ENCODE measurements around the gene IGSF9B.

The IGSF9B gene

DNA sequence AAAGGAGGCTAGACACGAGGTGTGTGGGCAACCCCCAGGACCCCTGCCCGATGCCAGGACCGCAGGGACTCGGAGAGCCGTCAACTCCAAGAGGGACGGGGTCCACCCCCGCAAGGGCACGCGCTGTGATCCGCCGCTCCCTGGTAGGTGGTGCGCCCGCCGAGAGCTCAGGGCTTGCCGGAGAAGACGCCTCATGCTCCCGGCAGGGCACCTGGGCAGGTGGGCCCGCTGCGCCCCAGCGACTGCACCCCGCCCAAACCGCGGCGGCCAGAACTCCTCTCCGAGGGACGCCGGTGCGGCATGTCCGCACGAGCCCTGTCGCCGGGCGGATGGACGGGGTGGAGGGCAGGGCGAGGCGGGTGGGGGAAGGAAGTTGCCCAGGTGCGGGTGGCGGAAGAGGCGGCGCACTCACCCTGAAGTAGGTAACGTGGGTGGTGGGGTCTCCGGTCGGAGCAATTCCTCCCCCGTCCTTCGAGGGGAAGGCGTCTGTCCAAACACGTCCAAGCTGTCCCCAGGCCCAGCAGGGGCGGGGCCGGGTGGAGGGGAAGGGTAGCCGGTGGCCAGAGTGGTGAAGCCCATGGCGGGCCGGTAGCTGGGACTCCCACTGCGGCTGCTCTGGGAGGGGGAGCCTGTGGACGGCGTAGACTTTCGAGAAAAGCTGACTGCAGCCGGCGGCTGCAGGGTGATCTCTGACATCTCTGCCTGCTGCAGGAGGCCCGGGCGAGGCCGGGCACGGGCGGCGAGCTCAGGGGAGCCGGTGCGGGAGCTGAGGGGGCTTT lies 37.2 kb downstream of the IGSF9B start:
- TF ChIP-seq TAF1 (IDR thresholded peaks at IDR 0.05; ENCODE audit: low read depth, low read length) (no peak), SPI1 (IDR thresholded peaks at IDR 0.05; ENCODE audit: low read depth, low read length) (no peak), POLR2A (IDR thresholded peaks at IDR 0.05; ENCODE audit: low read depth, low read length) (no peak), PAX5 (IDR thresholded peaks at IDR 0.05; ENCODE audit: insufficient read depth, low read length, severe bottlenecking) (no peak), POU2F2 (IDR thresholded peaks at IDR 0.05; ENCODE audit: low read depth, low read length) (no peak), POLR2AphosphoS5 (IDR thresholded peaks at IDR 0.05; ENCODE audit: low read depth, low read length) (no peak)
- FAIRE-seq (no peak), DNase-seq (ENCODE audit: insufficient read length, low spot score) (no peak)

DNA sequence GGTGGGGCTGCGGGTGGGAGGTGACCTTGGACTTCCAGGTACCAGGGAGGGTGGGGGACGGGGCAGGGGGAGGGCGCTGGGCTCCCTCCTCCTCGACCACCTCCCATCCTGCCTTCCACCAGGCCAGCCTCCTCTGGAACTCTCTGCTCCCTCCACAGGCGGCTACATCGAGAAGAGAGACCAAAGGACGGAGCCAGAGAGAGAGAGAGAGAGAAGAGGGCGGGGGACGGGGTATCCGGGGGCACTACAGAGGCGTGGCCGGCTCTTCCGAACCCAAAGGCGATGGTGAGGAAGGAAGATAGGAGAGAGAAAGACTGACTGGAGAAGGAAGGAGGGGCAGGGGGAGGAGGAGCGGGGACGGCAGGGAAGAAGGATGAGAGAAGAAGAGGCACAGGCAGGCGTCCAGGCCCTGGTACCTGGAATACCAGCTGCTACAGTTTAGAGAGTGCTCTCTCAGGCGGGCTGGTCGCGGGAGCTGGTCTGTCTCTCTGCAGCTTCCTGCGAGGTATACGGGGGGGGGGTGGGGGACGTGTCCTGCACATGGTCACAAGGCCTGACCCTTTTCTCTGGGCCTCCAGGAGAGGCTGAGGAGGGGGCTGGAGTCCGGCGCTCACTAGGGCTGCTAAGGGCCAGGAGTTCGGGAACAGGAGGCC lies 38.0 kb downstream of the IGSF9B start:
- no peak for DNase-seq (ENCODE audit: insufficient read length, low spot score)
- no peak for FAIRE-seq
- no peak for TF ChIP-seq TAF1 (IDR thresholded peaks at IDR 0.05; ENCODE audit: low read depth, low read length)
- no peak for TF ChIP-seq POU2F2 (IDR thresholded peaks at IDR 0.05; ENCODE audit: low read depth, low read length)
- TF ChIP-seq PAX5 (IDR thresholded peaks at IDR 0.05; ENCODE audit: insufficient read depth, low read length, severe bottlenecking), result no peak
- no peak for TF ChIP-seq POLR2A (IDR thresholded peaks at IDR 0.05; ENCODE audit: low read depth, low read length)

DNA sequence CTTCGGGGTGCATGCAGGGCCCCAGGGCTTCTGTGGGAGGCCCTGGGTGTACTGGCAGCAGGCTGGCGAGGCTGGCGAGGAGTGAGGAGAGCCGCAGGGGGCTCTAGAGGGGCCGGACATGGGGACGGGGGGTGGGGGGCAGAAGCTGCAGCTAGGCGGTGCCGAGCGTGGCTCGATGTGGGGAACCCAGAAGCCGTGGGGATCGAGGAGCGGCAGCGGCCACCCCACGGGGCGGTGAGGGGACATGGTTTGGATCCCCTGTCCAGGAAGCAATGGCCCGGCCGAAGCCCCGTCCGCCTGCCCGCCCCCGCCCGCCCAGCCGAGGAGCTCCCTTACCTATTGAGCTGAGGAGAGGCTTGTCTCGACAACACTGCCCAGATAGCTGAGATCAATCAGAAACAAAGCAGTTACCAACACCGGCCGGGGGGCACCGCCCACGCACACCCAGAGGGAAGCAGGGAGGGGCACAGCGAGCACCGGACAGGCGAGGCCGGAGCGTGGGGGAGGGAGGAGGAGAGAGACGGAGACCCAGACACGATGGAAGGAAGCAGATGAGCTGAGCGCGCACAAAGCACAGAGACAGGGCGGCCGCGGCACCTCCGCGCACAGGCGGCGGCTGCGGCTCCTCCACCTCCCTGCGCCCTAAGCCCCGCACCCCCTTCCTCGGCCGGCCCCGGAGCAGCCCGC lies 38.7 kb downstream of the IGSF9B start:
- TF ChIP-seq POU2F2 (IDR thresholded peaks at IDR 0.05; ENCODE audit: low read depth, low read length), result no peak
- no peak for TF ChIP-seq POLR2AphosphoS5 (IDR thresholded peaks at IDR 0.05; ENCODE audit: low read depth, low read length)
- TF ChIP-seq POLR2A (IDR thresholded peaks at IDR 0.05; ENCODE audit: low read depth, low read length), result no peak
- no peak for TF ChIP-seq TAF1 (IDR thresholded peaks at IDR 0.05; ENCODE audit: low read depth, low read length)
- TF ChIP-seq PAX5 (IDR thresholded peaks at IDR 0.05; ENCODE audit: insufficient read depth, low read length, severe bottlenecking), result no peak
- TF ChIP-seq SPI1 (IDR thresholded peaks at IDR 0.05; ENCODE audit: low read depth, low read length), result no peak
- no peak for FAIRE-seq
- no peak for DNase-seq (ENCODE audit: insufficient read length, low spot score)

DNA sequence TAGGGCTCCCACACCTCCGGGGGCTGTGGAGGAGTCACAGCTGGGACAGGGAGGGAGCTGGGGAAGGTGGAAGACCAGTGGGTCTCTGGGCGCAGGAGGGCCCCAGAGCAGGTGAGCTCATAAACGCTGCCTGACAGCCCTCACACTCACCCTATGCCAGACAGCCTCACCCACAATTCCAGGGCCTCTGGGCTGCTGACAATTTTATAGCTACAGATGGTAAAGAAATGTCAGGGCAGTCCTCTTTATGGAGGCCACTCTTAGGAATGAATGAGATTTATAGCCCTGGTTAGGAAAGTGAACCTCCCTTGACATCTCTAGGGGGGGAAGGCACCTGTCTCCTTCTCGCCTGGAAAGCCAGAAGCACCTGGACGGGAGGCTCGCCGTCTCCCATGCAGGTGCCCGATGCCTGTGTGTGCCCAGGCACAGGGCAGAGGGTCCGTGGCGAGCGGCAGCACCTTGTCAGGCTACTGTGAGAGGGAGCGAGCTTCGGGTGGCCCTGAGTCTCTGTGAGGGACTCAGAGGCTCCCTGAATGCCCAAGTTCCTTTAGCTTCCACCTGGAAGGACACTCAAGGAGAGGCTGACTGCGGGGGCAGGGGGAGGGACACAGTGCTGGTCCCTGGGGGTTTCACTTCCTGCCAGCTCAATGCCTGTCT lies 39.9 kb downstream of the IGSF9B start:
- no peak for FAIRE-seq
- no peak for TF ChIP-seq SPI1 (IDR thresholded peaks at IDR 0.05; ENCODE audit: low read depth, low read length)
- TF ChIP-seq POLR2AphosphoS5 (IDR thresholded peaks at IDR 0.05; ENCODE audit: low read depth, low read length), result no peak
- TF ChIP-seq PAX5 (IDR thresholded peaks at IDR 0.05; ENCODE audit: insufficient read depth, low read length, severe bottlenecking), result no peak
- no peak for TF ChIP-seq TAF1 (IDR thresholded peaks at IDR 0.05; ENCODE audit: low read depth, low read length)
- TF ChIP-seq POLR2A (IDR thresholded peaks at IDR 0.05; ENCODE audit: low read depth, low read length), result no peak
- TF ChIP-seq POU2F2 (IDR thresholded peaks at IDR 0.05; ENCODE audit: low read depth, low read length), result no peak

DNA sequence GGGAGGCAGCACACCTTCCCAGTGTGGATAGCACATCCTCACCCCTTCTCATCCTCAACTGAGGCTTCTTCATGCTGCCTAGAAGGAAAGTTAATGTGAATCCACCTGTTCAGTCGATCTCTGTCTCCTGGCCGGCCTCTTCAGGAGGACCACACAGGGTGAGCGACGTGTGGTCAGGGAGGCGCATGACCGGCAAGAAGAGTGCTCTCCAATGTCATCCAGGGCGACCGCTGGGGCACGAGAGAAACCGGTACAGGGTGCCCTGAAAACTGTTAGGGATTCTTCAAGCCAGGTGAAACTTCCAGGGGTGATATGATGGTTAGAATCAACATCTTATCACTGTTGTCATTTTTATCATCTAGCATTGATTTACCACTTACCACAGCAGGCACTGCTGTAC lies 43.0 kb downstream of the IGSF9B start:
- DNase-seq (ENCODE audit: insufficient read length, low spot score) (no peak), FAIRE-seq (no peak)
- TF ChIP-seq POLR2AphosphoS5 (IDR thresholded peaks at IDR 0.05; ENCODE audit: low read depth, low read length) (no peak), POLR2A (IDR thresholded peaks at IDR 0.05; ENCODE audit: low read depth, low read length) (no peak), POU2F2 (IDR thresholded peaks at IDR 0.05; ENCODE audit: low read depth, low read length) (no peak), PAX5 (IDR thresholded peaks at IDR 0.05; ENCODE audit: insufficient read depth, low read length, severe bottlenecking) (no peak), TAF1 (IDR thresholded peaks at IDR 0.05; ENCODE audit: low read depth, low read length) (no peak), SPI1 (IDR thresholded peaks at IDR 0.05; ENCODE audit: low read depth, low read length) (no peak)

More for the DNA sequence above, 39.9 kb downstream of the IGSF9B start:
- DNase-seq (ENCODE audit: insufficient read length, low spot score), result no peak

DNA sequence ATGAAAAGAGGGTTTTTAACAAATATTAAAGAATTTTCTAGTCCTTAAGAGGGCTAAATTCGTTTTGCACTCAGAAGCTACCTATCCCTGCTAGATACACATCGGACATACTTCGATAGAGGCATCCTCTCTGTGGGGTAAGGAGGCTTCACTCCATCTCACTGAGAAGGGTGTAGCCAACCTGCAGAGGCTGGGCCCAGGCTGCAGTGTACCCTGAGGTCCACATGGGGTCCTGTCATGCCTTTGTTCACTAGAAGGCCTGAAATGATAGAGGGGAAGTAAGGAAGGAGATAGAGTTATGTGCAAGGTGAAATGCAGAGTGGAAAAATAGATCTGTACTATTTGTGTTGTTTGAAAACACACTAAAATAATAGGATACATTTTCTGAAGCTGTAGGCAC lies 45.6 kb downstream of the IGSF9B start:
- no peak for DNase-seq (ENCODE audit: insufficient read length, low spot score)
- TF ChIP-seq SPI1 (IDR thresholded peaks at IDR 0.05; ENCODE audit: low read depth, low read length) (no peak), TAF1 (IDR thresholded peaks at IDR 0.05; ENCODE audit: low read depth, low read length) (no peak)
- FAIRE-seq, result no peak

DNA sequence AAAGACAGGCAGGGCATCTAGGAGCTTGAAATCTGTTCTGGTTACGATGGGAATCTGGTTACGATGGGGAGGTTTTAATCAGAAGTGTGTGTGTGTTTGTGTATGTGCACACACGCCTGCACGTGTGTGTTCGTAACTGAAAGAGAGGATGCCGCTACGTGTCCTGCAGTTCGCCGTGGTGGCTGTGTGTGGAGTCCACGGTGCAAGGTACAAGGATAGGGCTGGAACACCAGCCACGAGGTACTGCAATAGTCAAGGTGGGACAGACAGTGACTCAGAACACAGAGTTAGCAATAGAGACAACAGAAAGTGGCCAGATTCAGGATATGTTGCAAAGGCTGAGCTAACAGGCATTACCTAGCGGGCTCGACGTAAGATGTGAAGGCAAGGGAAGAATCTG lies 46.7 kb downstream of the IGSF9B start:
- no peak for FAIRE-seq
- TF ChIP-seq TAF1 (IDR thresholded peaks at IDR 0.05; ENCODE audit: low read depth, low read length), result no peak
- TF ChIP-seq POLR2AphosphoS5 (IDR thresholded peaks at IDR 0.05; ENCODE audit: low read depth, low read length), result no peak
- TF ChIP-seq POLR2A (IDR thresholded peaks at IDR 0.05; ENCODE audit: low read depth, low read length), result no peak
- TF ChIP-seq PAX5 (IDR thresholded peaks at IDR 0.05; ENCODE audit: insufficient read depth, low read length, severe bottlenecking), result no peak
- no peak for TF ChIP-seq SPI1 (IDR thresholded peaks at IDR 0.05; ENCODE audit: low read depth, low read length)
- TF ChIP-seq POU2F2 (IDR thresholded peaks at IDR 0.05; ENCODE audit: low read depth, low read length), result no peak

DNA sequence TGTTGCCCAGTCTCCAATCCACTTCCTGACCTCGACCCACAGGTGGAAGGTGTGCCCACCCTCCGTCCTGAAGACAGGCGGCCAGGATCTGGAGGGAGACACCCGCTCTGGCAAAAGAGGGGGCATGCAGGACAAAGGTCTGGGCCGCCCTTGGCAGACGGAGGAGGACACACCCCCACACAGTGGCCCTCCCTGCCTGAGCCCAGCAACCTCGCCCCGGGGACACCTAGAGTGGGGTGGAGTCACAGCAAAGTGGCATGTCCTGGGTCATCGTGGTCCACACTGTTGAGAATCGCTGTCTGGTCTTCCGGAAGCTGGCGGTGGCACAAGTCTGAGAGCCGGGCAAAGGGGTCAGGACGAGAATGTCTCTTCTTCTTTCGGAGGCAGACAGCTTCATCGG lies 47.9 kb downstream of the IGSF9B start:
- DNase-seq (ENCODE audit: insufficient read length, low spot score) (no peak), FAIRE-seq (no peak)
- TF ChIP-seq POU2F2 (IDR thresholded peaks at IDR 0.05; ENCODE audit: low read depth, low read length) (no peak), PAX5 (IDR thresholded peaks at IDR 0.05; ENCODE audit: insufficient read depth, low read length, severe bottlenecking) (no peak), SPI1 (IDR thresholded peaks at IDR 0.05; ENCODE audit: low read depth, low read length) (no peak), POLR2AphosphoS5 (IDR thresholded peaks at IDR 0.05; ENCODE audit: low read depth, low read length) (no peak), POLR2A (IDR thresholded peaks at IDR 0.05; ENCODE audit: low read depth, low read length) (no peak), TAF1 (IDR thresholded peaks at IDR 0.05; ENCODE audit: low read depth, low read length) (no peak)

More for the DNA sequence above, 46.7 kb downstream of the IGSF9B start:
- no peak for DNase-seq (ENCODE audit: insufficient read length, low spot score)

DNA sequence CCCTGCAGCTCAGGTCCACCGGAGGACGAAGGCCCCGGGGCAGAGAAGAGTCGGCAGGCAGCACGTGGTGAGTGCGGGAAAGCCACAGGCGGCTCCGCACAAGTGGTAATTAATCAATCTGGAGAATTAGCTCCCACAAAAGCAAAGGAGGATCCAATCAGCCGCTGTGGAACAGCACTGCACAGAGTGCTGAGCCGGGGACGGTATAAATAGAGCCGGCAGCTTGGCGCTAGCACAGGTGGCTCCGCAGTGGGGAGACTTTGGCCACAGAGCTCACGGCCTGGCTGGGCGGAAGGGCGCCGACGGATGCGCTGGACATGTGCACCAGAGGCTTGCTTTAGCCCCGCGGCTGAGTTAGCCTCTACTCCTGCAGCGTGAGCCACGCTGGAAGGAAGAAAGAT lies 48.9 kb downstream of the IGSF9B start:
- TF ChIP-seq PAX5 (IDR thresholded peaks at IDR 0.05; ENCODE audit: insufficient read depth, low read length, severe bottlenecking) (no peak), SPI1 (IDR thresholded peaks at IDR 0.05; ENCODE audit: low read depth, low read length) (no peak)
- FAIRE-seq (no peak), DNase-seq (ENCODE audit: insufficient read length, low spot score) (no peak)

All from GM12891 (cell line).